HCT116 (cell line): ENCODE measurements around the gene HECTD2. TPM values are rescaled to one million over a fixed set of nuclear protein-coding genes. Genes with fewer than 3 reads are reported as not detected.

Experiments
- ATAC-seq: fragments of 200-7000 bp; cut with Tn5 transposase; 2 replicates; pipeline ENCODE4 v1.9.1; 2020; ENCODE audit warnings: mild to moderate bottlenecking, moderate library complexity
- BruUV-seq: library from RNA; stranded (reverse); fragments of 400-500 nt; replicated peaks from 2 replicates; lab custom pipeline; 2021; lab: Mats Ljungman, UMichigan
- CTCF ChIA-PET: fragments of 300-600 bp; sonication (Branson Sonifier 250); formaldehyde crosslinking; loops from one replicate; lab custom pipeline; 2021; ENCODE audit warnings: antibody characterized with exemption; lab: Charles Lee
- POLR2A ChIA-PET: fragments of 300-600, 350-600 bp; sonication (Branson Sonifier 250); formaldehyde crosslinking; loops from one replicate; lab custom pipeline; 2021; ENCODE audit warnings: antibody characterized with exemption; lab: Charles Lee
- RAD21 ChIA-PET, 2 experiments: fragments of 300-600 bp; sonication (Branson Sonifier 250); formaldehyde crosslinking; loops; one replicate each; lab custom pipeline; 2023; ENCODE audit warnings: low total read pairs in 2 of 2; ENCODE audit not compliant: uncharacterized antibody in 2 of 2, unreplicated experiment in 2 of 2, low non-redundant PET in 1 of 2; lab: Charles Lee
- DNase-seq: peaks from one replicate; pipeline ENCODE4 v3.0.0-alpha.2; 2010; ENCODE audit warnings: low read depth, low spot score
- H2AFZ ChIP-seq: fragments of 200-600 bp; shearing (Covaris generic), sonication (generic); 2 replicates; pipeline ENCODE4 v1.6.1; 2017; ENCODE audit warnings: low read depth, mixed run types, mixed read lengths, antibody characterized with exemption, low read length; ENCODE audit not compliant: poor library complexity, severe bottlenecking
- H3K27ac ChIP-seq: 2 replicates; pipeline ENCODE4 v1.5.1; 2012; ENCODE audit warnings: low read depth, low read length
- H3K27me3 ChIP-seq: fragments of 200-600 bp; sonication (generic); 2 replicates; pipeline ENCODE4 v1.6.1; 2016; ENCODE audit warnings: mixed run types, low read length, mixed read lengths; ENCODE audit not compliant: insufficient read depth
- H3K36me3 ChIP-seq, 2 experiments: fragments of 200-500 bp in 1 of 2; fragments of 200-600 bp in 1 of 2; sonication (Bioruptor generic) in 1 of 2; sonication (generic) in 1 of 2; 2 replicates each; pipeline versions ENCODE4 v1.5.1 to v1.6.1; 2014 to 2016; ENCODE audit warnings: low read length in 2 of 2, inconsistent platforms in 1 of 2, mixed read lengths in 1 of 2, mixed run types in 1 of 2; ENCODE audit not compliant: insufficient read depth in 2 of 2, control insufficient read depth in 1 of 2
- H3K4me1 ChIP-seq, 2 experiments: fragments of 200-600 bp in 1 of 2; sonication (generic) in 1 of 2; 2 replicates each; pipeline versions ENCODE4 v1.5.1 to v1.6.1; 2012 to 2017; ENCODE audit warnings: low read length in 2 of 2, inconsistent platforms in 1 of 2, mild to moderate bottlenecking in 1 of 2, mixed read lengths in 1 of 2, mixed run types in 1 of 2, moderate library complexity in 1 of 2; ENCODE audit not compliant: insufficient read depth in 2 of 2, control insufficient read depth in 1 of 2
- H3K4me2 ChIP-seq: fragments of 200-600 bp; sonication (generic); 2 replicates; pipeline ENCODE4 v1.6.1; 2017; ENCODE audit warnings: mixed run types, low read length, mixed read lengths
- H3K4me3 ChIP-seq, 2 experiments: fragments of 200-600 bp in 1 of 2; sonication (generic) in 1 of 2; replicated peaks in 1 of 2; 2 replicates each; pipeline ENCODE4 v1.5.1; 2011 to 2016; ENCODE audit warnings: low read length in 2 of 2, control low read depth in 1 of 2, low read depth in 1 of 2, mild to moderate bottlenecking in 1 of 2, mixed read lengths in 1 of 2, mixed run types in 1 of 2
- H3K79me2 ChIP-seq: fragments of 200-600 bp; sonication (generic); 2 replicates; pipeline ENCODE4 v1.6.1; 2017; ENCODE audit warnings: mild to moderate bottlenecking, mixed run types, low read length, moderate library complexity, mixed read lengths; ENCODE audit not compliant: insufficient read depth
- H3K9ac ChIP-seq: fragments of 200-600 bp; sonication (generic); 2 replicates; pipeline ENCODE4 v1.6.1; 2016; ENCODE audit warnings: low read length, mixed read lengths
- H3K9me2 ChIP-seq: fragments of 200-600 bp; sonication (generic), shearing (Covaris generic); 2 replicates; pipeline ENCODE4 v1.6.1; 2017; ENCODE audit warnings: mixed run types, mild to moderate bottlenecking, moderate library complexity; ENCODE audit not compliant: insufficient read depth
- H3K9me3 ChIP-seq, 2 experiments: fragments of 200-500 bp in 1 of 2; fragments of 200-600 bp in 1 of 2; sonication (Bioruptor generic) in 1 of 2; sonication (generic) in 1 of 2; 2 replicates each; pipeline ENCODE4 v1.6.1; 2014 to 2017; ENCODE audit warnings: low read length in 2 of 2, mixed read lengths in 2 of 2, inconsistent platforms in 1 of 2, low read depth in 1 of 2, mild to moderate bottlenecking in 1 of 2, mixed run types in 1 of 2, moderate library complexity in 1 of 2; ENCODE audit not compliant: control insufficient read depth in 1 of 2, insufficient read depth in 1 of 2
- H4K20me1 ChIP-seq: fragments of 200-600 bp; sonication (generic), shearing (Covaris generic); 2 replicates; pipeline ENCODE4 v1.6.1; 2017; ENCODE audit warnings: mixed run types, mild to moderate bottlenecking, moderate library complexity; ENCODE audit not compliant: insufficient read depth
- CBX3 ChIP-seq: IDR thresholded peaks from 2 replicates; pipeline ENCODE4 v1.6.1; 2012; ENCODE audit warnings: low read depth
- EGR1 ChIP-seq: IDR thresholded peaks from 2 replicates; pipeline ENCODE4 v1.6.1; 2012; ENCODE audit warnings: low read depth
- ELF1 ChIP-seq: IDR thresholded peaks from 2 replicates; pipeline ENCODE4 v1.6.1; 2012; ENCODE audit warnings: low read depth, borderline replicate concordance
- EZH2 ChIP-seq: fragments of 200-600 bp; sonication (generic); IDR thresholded peaks from 2 replicates; pipeline ENCODE4 v1.6.1; 2017; ENCODE audit warnings: antibody characterized with exemption, mixed run types
- EZH2phosphoT487 ChIP-seq: fragments of 200-600 bp; IDR thresholded peaks from 2 replicates; pipeline ENCODE4 v1.6.1; 2018; ENCODE audit warnings: antibody characterized with exemption, borderline replicate concordance
- FOSL1 ChIP-seq: IDR thresholded peaks from 2 replicates; pipeline ENCODE4 v1.6.1; 2012; ENCODE audit warnings: low read depth
- JUND ChIP-seq: IDR thresholded peaks from 2 replicates; pipeline ENCODE4 v1.6.1; 2012
- POLR2A ChIP-seq: IDR thresholded peaks from 2 replicates; pipeline ENCODE4 v1.7.0; 2011; ENCODE audit warnings: borderline replicate concordance; ENCODE audit not compliant: insufficient read depth, insufficient read length; ENCODE audit errors: extremely low read depth
- POLR2AphosphoS5 ChIP-seq: IDR thresholded peaks from 2 replicates; pipeline ENCODE4 v1.6.1; 2011; ENCODE audit warnings: mild to moderate bottlenecking, low read depth, low read length, moderate library complexity
- RAD21 ChIP-seq: IDR thresholded peaks from 2 replicates; pipeline ENCODE4 v1.6.1; 2012; ENCODE audit warnings: low read depth, mild to moderate bottlenecking
- SIN3A ChIP-seq: IDR thresholded peaks from 2 replicates; pipeline ENCODE4 v1.6.1; 2012; ENCODE audit warnings: low read depth
- SRF ChIP-seq: IDR thresholded peaks from 2 replicates; pipeline ENCODE4 v1.6.1; 2012; ENCODE audit warnings: low read depth
- TCF7L2 ChIP-seq: IDR thresholded peaks from 2 replicates; pipeline ENCODE4 v1.7.0; 2011; ENCODE audit warnings: borderline replicate concordance, inconsistent platforms; ENCODE audit not compliant: insufficient read depth, insufficient read length; ENCODE audit errors: extremely low read depth
- YY1 ChIP-seq: IDR thresholded peaks from 2 replicates; pipeline ENCODE4 v1.6.1; 2011; ENCODE audit warnings: low read length, low read depth, moderate library complexity, mild to moderate bottlenecking; ENCODE audit not compliant: insufficient replicate concordance; ENCODE audit errors: extremely low read depth
- ZFX ChIP-seq: fragments of 450-650 bp; IDR thresholded peaks from 2 replicates; pipeline ENCODE4 v1.6.1; 2017
- ZNF274 ChIP-seq: fragments of 200-500 bp; sonication (Bioruptor generic); IDR thresholded peaks from 2 replicates; pipeline ENCODE4 v1.6.1; 2014; ENCODE audit warnings: mild to moderate bottlenecking, low read depth, low read length, inconsistent platforms
- intact Hi-C: fragments of 100-400 bp; cut with micrococcal nuclease; formaldehyde crosslinking; loops from 2 replicates; pipeline ENCODE4 v1.10.0; 2022
- total RNA-seq: library from RNA; stranded (reverse); gene quantifications from one replicate; pipeline ENCODE4 v1.2.1, GENCODE V29; 2021; ENCODE audit not compliant: unreplicated experiment
- TF ChIP-seq, protein P1 (sequence below): IDR thresholded peaks from 2 replicates; pipeline ENCODE4 v1.6.1; 2012
- TF ChIP-seq, protein P2 (sequence below): IDR thresholded peaks from 2 replicates; pipeline ENCODE4 v1.6.1; 2012
- TF ChIP-seq, protein P3 (sequence below): IDR thresholded peaks from 2 replicates; pipeline ENCODE4 v1.6.1; 2011; ENCODE audit warnings: mild to moderate bottlenecking, low read length, moderate library complexity; ENCODE audit not compliant: insufficient replicate concordance; ENCODE audit errors: extremely low read depth
- TF ChIP-seq, protein P4 (sequence below), 3 experiments: fragments of 200-600 bp in 1 of 3; sonication (generic) in 1 of 3; IDR thresholded peaks in 2 of 3; conservative IDR thresholded peaks in 1 of 3; 2 replicates each; pipeline ENCODE4 v1.5.1; 2012 to 2017; ENCODE audit warnings: low read depth in 2 of 3, low read length in 2 of 3, antibody characterized with exemption in 1 of 3, borderline replicate concordance in 1 of 3, control low read depth in 1 of 3, mild to moderate bottlenecking in 1 of 3, mixed read lengths in 1 of 3, mixed run types in 1 of 3, moderate library complexity in 1 of 3; ENCODE audit not compliant: insufficient read depth in 1 of 3

HECTD2 gene
- total RNA-seq, 1 experiment from 2014 or later, result 3.0 TPM

- Histone ChIP-seq H3K4me3 (no peak overlapping the region), H3K4me1 (peaks cover 0 to 3% of the 10 kb centered on the region in 2 experiments; a peak in 1 of 4 replicates), H3K27me3 (peaks cover 21% of the 10 kb centered on the region), H2AFZ (no peak overlapping the region), H3K4me2 (no peak overlapping the region), H3K79me2 (no peaks in the 10 kb centered on the region), H3K36me3 (no peaks in the 10 kb centered on the region), H3K9me3 (no peaks in the 10 kb centered on the region), H4K20me1 (no peaks in the 10 kb centered on the region), H3K9me2 (no peaks in the 10 kb centered on the region), H3K9ac (no peak overlapping the region), H3K27ac (no peak overlapping the region)
- TF ChIP-seq RAD21 (no peak), YY1 (no peak), ZFX (no peak), ELF1 (no peak), JUND (no peak), SRF (no peak), CBX3 (no peak), EGR1 (no peak), FOSL1 (no peak), EZH2 (no peak), TCF7L2 (no peak), ZNF274 (no peak), SIN3A (no peak), POLR2AphosphoS5 (no peak), EZH2phosphoT487 (no peak), POLR2A (no peak)
- TF ChIP-seq, protein P1, sequence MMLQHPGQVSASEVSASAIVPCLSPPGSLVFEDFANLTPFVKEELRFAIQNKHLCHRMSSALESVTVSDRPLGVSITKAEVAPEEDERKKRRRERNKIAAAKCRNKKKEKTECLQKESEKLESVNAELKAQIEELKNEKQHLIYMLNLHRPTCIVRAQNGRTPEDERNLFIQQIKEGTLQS, result no peak
- TF ChIP-seq, protein P2, sequence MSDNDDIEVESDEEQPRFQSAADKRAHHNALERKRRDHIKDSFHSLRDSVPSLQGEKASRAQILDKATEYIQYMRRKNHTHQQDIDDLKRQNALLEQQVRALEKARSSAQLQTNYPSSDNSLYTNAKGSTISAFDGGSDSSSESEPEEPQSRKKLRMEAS, result no peak
- TF ChIP-seq, protein P3, sequence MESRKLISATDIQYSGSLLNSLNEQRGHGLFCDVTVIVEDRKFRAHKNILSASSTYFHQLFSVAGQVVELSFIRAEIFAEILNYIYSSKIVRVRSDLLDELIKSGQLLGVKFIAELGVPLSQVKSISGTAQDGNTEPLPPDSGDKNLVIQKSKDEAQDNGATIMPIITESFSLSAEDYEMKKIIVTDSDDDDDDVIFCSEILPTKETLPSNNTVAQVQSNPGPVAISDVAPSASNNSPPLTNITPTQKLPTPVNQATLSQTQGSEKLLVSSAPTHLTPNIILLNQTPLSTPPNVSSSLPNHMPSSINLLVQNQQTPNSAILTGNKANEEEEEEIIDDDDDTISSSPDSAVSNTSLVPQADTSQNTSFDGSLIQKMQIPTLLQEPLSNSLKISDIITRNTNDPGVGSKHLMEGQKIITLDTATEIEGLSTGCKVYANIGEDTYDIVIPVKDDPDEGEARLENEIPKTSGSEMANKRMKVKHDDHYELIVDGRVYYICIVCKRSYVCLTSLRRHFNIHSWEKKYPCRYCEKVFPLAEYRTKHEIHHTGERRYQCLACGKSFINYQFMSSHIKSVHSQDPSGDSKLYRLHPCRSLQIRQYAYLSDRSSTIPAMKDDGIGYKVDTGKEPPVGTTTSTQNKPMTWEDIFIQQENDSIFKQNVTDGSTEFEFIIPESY, result no peak
- TF ChIP-seq, protein P4, sequence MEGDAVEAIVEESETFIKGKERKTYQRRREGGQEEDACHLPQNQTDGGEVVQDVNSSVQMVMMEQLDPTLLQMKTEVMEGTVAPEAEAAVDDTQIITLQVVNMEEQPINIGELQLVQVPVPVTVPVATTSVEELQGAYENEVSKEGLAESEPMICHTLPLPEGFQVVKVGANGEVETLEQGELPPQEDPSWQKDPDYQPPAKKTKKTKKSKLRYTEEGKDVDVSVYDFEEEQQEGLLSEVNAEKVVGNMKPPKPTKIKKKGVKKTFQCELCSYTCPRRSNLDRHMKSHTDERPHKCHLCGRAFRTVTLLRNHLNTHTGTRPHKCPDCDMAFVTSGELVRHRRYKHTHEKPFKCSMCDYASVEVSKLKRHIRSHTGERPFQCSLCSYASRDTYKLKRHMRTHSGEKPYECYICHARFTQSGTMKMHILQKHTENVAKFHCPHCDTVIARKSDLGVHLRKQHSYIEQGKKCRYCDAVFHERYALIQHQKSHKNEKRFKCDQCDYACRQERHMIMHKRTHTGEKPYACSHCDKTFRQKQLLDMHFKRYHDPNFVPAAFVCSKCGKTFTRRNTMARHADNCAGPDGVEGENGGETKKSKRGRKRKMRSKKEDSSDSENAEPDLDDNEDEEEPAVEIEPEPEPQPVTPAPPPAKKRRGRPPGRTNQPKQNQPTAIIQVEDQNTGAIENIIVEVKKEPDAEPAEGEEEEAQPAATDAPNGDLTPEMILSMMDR (IDR thresholded peaks at IDR 0.05 in 2 of 3, conservative IDR thresholded peaks at IDR 0.05 in 1 of 3; ENCODE audit: borderline replicate concordance in 1 of 3, insufficient read depth in 1 of 3, low read depth in 2 of 3, low read length in 2 of 3), result no peak
- ATAC-seq, result no peak
- CTCF ChIA-PET, result interaction anchor here (1.2 to 1.4 kb wide), 2 partner anchors 7 to 250 kb away, joined by 3 to 4 read pairs; no protein-coding TSS in a partner anchor
- POLR2A ChIA-PET, result no interaction called here
- no TSS peak for BruUV-seq
- DNase-seq, result no peak
- intact Hi-C loops, result loop anchor here (5.0 kb wide), 1 partner anchor 527 kb away; no protein-coding TSS in a partner anchor
- RAD21 ChIA-PET, result no interaction called here
These were observed 24.6 kb upstream of the HECTD2 start for GRCh38 chr10:91385306-91386085.
